ENCODE results near the gene FAM53A.
"Not testable (repeated sequence)": the region's sequence is repeated elsewhere in the genome, so short reads cannot be mapped to it uniquely, and the experiment has no call there.

Gene FAM53A

GRCh38 chr4:1678244-1678643 lies 5.9 kb downstream of the FAM53A start:
- H3K4me1 ChIP-seq = peaks cover 6% of the 10 kb centered on the region
- no peaks in the 10 kb centered on the region for H3K36me3 ChIP-seq
- no peak overlapping the region for H3K4me3 ChIP-seq (ENCODE audit: low read depth, low read length)
- H3K27me3 ChIP-seq = no peaks in the 10 kb centered on the region
- no peaks in the 10 kb centered on the region for H3K9me3 ChIP-seq
- no peak for TF ChIP-seq CTCF (IDR thresholded peaks at IDR 0.05; ENCODE audit: low read depth, low read length)
- no peak for DNase-seq

- TF ChIP-seq CTCF (IDR thresholded peaks at IDR 0.05; ENCODE audit: low read depth, low read length) = no peak
- H3K27me3 ChIP-seq = no peaks in the 10 kb centered on the region
- no peak overlapping the region for H3K4me3 ChIP-seq (ENCODE audit: low read depth, low read length)
- peaks cover 6% of the 10 kb centered on the region for H3K4me1 ChIP-seq
- DNase-seq = no peak
- H3K36me3 ChIP-seq = no peaks in the 10 kb centered on the region
- no peaks in the 10 kb centered on the region for H3K9me3 ChIP-seq
Observed at GRCh38 chr4:1676605-1677525, 7.2 kb downstream of the FAM53A start.

GRCh38 chr4:1675802-1676137 lies 8.3 kb downstream of the FAM53A start:
- DNase-seq = no peak
- H3K4me3 ChIP-seq (ENCODE audit: low read depth, low read length) = no peak overlapping the region
- peaks cover 6% of the 10 kb centered on the region for H3K4me1 ChIP-seq
- no peaks in the 10 kb centered on the region for H3K36me3 ChIP-seq
- no peaks in the 10 kb centered on the region for H3K27me3 ChIP-seq
- no peaks in the 10 kb centered on the region for H3K9me3 ChIP-seq
- TF ChIP-seq CTCF (IDR thresholded peaks at IDR 0.05; ENCODE audit: low read depth, low read length) = no peak

GRCh38 chr4:1675136-1675801 lies 8.8 kb downstream of the FAM53A start:
- Histone ChIP-seq H3K4me1 (peaks cover 6% of the 10 kb centered on the region), H3K36me3 (no peaks in the 10 kb centered on the region), H3K9me3 (no peaks in the 10 kb centered on the region), H3K4me3 (ENCODE audit: low read depth, low read length) (no peak overlapping the region), H3K27me3 (no peaks in the 10 kb centered on the region)
- DNase-seq = no peak
- no peak for TF ChIP-seq CTCF (IDR thresholded peaks at IDR 0.05; ENCODE audit: low read depth, low read length)

GRCh38 chr4:1674682-1675081 lies 9.4 kb downstream of the FAM53A start:
- no peak for TF ChIP-seq CTCF (IDR thresholded peaks at IDR 0.05; ENCODE audit: low read depth, low read length)
- Histone ChIP-seq H3K4me1 (peaks cover 6% of the 10 kb centered on the region), H3K36me3 (no peaks in the 10 kb centered on the region), H3K9me3 (no peaks in the 10 kb centered on the region), H3K4me3 (ENCODE audit: low read depth, low read length) (no peak overlapping the region), H3K27me3 (no peaks in the 10 kb centered on the region)
- DNase-seq = no peak

GRCh38 chr4:1673671-1674070 lies 10.4 kb downstream of the FAM53A start:
- no peaks in the 10 kb centered on the region for H3K27me3 ChIP-seq
- TF ChIP-seq CTCF (IDR thresholded peaks at IDR 0.05; ENCODE audit: low read depth, low read length) = no peak
- DNase-seq = no peak
- no peaks in the 10 kb centered on the region for H3K9me3 ChIP-seq
- H3K4me3 ChIP-seq (ENCODE audit: low read depth, low read length) = no peak overlapping the region
- H3K4me1 ChIP-seq = peaks cover 6% of the 10 kb centered on the region
- H3K36me3 ChIP-seq = no peaks in the 10 kb centered on the region

GRCh38 chr4:1671011-1671410 lies 13.1 kb downstream of the FAM53A start:
- not testable (repeated sequence) for H3K9me3 ChIP-seq; H3K4me3 ChIP-seq (ENCODE audit: low read depth, low read length); H3K36me3 ChIP-seq; H3K27me3 ChIP-seq; H3K4me1 ChIP-seq; DNase-seq
